NCI-H345 (cell line): ENCODE results near the gene SNAPC5.

Experiments used
- DNase-seq: peaks from one replicate; lab custom pipeline; 2025; lab: John Stamatoyannopoulos, UW

Gene SNAPC5

GRCh38 chr15:66456211-66456610 is 41.4 kb downstream of the SNAPC5 start:
- DNase-seq: no peak

DNA sequence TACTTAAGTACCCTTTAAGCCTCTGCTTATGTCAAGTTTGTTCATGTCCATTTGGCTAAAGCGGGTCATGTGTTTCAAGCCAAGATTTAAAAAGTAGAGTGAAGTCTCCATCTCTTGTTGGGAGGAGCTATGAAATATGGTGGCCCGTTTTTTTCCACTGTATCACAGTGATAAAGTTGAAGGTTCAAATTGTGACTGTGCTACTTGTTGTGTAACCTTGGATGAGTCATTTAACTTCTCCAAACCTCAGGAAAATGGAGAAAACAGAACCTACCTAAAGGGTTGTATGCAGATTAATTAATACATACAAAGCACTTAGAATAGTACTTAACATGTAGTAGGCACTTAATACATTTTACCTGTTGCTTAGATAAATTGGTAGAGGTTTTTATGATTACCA is 43.4 kb downstream of the SNAPC5 start:
- no peak for DNase-seq

- DNase-seq: no peak
These were observed 44.5 kb downstream of the SNAPC5 start for GRCh38 chr15:66452971-66453580.

DNA sequence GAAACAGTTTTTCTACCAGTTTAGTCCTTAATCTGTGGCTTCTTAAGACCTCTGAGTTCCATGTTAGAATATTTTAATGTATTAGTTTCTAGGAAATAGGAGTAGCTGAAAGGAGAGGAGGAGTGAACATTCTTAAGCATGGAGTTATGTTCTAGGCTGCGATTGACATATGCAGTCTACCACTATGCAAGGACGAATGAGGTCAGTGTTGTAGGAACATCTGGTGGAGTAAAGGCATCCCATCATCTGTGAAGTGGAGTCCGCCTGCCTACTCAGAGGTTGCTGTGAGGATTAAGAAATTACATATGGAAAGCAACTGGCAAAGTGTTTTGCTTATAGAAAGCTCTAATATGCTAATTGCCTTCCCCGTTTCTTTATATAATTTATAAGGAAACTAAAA is 45.1 kb downstream of the SNAPC5 start:
- no peak for DNase-seq
